HG03175 (cell line): Measurements from ENCODE around the gene UBE3D.
"Not testable (repeated sequence)": the region's sequence is repeated elsewhere in the genome, so short reads cannot be mapped to it uniquely, and the experiment has no call there.

Experiments used
- ATAC-seq: cut with Tn5 transposase; IDR thresholded peaks from one replicate; pipeline ENCODE4 v1.9.1; 2021; ENCODE audit warnings: mild to moderate bottlenecking, moderate library complexity; ENCODE audit not compliant: unreplicated experiment

The UBE3D gene

DNA sequence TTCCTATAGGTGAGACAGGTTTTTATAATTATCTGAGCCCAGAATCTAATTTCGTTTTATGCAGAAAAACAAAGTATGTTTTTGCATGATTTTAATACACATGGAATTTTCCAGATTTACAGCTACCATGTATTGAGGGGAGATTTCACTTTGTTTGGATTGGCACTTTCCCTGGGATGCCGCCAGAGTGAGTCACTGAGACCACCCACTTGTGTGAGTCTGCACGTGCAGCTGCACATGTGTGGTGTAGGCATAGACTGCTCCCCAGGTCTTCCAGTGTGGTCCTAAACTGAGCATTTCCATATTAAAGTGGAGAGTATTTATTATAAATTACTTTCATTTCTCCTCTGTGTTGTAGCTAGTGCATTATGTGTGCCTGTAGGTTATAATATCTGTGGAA is 186.8 kb downstream of the UBE3D start:
- ATAC-seq = no peak

DNA sequence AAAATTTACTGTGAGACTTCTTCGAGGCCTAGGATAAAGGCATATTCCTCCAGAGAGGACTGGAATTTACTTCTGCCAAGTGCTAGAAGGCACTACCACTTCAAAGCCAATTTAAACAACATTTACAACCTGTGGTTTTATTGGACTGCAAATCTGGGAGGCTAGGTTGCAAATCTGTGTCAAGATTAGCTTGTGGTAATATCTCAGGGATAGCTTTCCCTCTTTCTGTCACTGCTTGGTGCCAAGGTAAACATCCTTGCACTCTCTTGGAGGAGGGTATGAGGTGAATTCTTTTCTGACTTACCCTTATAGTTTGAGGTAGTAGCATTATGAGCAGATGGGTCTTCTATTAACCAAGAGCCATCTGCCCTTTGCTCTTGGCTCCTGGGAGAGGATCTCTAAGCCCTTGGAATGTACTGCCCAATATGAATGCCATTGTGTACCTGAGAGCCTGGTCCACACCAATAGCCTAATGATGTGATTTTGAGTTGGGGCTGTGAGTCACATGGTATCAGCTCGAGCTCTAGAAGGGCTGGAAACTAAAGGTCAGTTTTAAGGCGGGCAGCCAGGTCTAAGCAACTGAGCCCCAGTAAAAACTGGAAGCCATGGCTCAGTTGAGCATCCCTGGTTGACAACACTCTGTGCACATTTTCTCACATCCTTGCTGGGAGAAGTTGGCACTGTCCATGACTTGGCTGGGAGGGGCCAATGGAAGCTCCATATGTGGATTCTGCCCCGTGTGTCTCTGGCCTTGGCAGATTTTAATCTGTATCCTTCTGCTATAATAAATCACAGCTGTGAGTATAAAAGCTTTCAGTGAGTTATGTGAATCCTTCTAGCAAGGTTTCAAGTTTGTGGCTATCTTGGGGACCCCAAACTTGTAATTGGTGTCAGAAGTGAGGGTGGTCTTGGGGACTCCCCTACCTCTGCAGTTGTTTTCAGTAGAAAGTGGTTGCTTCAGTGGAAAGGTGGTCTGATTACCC is 188.1 kb downstream of the UBE3D start:
- no peak for ATAC-seq

DNA sequence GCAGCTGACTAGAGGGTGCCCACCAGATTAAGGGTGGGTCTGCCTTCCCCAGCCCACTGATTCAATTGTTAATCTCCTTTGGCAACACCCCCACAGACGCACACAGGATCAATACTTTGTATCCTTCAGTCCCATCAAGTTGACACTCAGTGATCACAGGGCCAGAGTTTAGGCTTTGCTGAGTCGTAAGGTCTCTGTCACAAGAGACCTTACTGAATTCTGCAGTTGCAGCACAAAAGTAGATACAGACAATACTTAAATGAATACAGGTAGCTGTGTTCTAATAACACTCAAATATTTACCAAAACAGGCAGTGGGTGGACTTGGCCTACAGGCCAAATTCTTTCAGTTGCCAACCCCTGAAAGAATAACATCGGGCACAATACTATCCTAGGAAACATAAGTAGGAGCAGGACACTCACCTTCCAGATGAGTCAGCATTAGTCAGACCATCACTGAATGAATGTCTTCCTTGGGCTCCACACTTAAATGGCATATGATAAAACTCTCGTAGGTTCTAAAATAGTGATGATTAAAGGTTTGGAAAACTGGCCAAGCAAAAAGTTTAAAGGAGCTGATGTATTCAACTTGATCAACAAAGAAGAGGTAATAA is 190.0 kb downstream of the UBE3D start:
- no peak for ATAC-seq

DNA sequence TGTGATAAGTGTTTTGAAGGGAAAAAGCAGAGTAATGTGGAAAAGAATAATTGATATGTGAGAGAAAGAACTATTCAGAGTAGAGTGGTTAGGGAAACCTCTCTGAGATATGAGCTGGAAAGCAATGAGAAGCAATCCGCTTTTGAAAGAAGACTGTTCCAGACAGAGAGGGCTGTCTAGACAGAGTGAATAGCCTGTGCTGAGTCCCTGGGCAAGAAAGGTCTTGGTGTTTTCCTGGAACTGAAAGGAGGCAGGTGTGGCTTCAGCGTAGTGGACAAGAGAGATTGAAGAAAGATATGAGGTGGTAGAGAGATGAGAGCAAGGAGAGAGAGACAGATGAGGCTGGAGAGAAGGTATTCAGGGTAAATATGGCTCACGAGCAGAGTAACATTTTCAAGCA is 190.8 kb downstream of the UBE3D start:
- ATAC-seq = no peak

- no peak for ATAC-seq
Observed at GRCh38 chr6:82872185-82872584, 193.5 kb downstream of the UBE3D start.

DNA sequence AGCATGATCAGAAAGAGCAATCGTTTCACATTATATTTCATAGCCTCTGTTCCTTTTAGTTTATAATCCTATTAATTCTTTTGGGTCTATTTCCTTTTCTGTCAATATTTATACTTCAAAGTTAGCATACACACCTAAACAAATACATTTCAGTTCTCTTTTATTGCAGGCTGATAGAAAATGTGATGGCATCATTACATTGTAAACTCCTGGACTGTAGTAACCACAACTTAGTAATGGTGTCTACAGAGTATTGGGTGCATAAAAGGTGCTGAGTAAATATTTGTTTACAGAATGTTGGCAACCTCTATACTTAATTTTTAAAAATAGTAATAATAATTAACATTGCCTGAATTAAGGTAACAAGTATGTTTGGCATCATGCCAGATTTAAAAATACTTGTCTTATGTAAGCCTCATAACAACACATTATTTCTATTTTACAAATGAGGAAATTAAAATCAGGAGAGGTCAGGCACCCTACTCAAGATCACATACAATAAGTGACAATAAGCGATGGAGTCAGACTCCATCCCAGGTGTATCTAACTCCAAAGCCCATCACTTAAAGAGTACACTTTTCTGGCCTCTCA is 195.0 kb downstream of the UBE3D start:
- no peak for ATAC-seq

GRCh38 chr6:82869493-82869892 is 196.1 kb downstream of the UBE3D start:
- no peak for ATAC-seq

- no peak for ATAC-seq
Observed at GRCh38 chr6:82867946-82868345, 197.7 kb downstream of the UBE3D start.

DNA sequence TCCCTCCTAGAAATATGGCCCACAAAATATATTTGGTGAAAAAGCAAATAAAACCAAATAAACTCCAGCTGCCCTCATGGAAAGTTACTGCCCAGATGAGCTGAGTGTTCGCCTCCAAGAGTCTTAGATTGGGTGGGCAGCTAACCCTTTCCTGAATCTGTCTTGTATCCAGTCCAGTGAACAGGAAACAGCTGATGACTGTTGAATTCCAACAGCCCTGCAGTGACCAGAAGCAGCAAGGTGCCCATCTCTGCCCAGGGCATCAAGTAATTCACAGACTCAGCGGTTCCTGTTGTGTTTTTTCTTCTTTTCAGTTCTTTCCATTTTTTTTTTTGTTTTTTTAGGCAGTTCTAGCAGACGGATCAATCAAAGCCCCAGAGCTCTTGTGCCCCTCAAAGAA is 199.2 kb downstream of the UBE3D start:
- no peak for ATAC-seq

DNA sequence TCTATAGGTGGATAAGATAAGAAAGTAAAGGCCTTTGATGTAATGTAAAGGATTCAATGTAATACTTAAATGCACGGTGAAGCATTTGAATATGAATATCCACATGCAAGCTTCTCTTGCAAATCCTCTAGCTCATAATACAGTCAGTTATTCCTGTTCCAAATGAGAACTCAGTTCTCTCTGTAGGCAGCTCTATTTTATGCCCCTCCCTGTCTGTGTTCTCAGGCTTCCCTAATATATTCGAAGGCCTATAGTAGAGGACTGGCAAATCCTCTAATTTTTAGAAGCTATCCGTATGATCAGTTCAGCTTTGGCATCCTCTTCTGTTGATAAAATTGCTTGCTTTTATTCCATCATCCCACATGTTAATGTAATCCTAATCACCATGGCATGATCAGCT is 200.2 kb downstream of the UBE3D start:
- no peak for ATAC-seq

GRCh38 chr6:82863781-82864180 is 201.9 kb downstream of the UBE3D start:
- no peak for ATAC-seq

- ATAC-seq = no peak
Observed at GRCh38 chr6:82862543-82862942, 203.1 kb downstream of the UBE3D start.

DNA sequence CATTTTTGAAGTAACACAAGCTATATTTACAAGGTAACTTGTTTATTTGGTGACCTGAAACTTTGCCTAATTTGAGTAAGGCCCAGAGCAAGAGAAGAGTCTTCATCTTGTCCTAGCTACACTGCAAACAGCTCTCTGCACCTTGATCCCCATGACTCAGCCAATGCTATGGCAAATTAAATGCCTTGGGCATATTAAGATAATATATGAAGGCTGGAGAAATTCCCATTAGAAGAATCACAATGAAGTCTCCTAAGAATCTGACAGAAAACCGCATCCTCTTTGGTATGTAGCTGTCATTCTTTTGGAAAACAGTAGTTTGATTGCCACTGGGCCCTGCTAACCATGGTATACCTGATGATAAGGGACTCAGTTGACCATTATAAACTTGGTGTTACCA is 204.5 kb downstream of the UBE3D start:
- no peak for ATAC-seq

GRCh38 chr6:82856077-82856476 is 209.6 kb downstream of the UBE3D start:
- not testable (repeated sequence) for ATAC-seq

GRCh38 chr6:82852904-82853303 is 212.7 kb downstream of the UBE3D start:
- not testable (repeated sequence) for ATAC-seq

DNA sequence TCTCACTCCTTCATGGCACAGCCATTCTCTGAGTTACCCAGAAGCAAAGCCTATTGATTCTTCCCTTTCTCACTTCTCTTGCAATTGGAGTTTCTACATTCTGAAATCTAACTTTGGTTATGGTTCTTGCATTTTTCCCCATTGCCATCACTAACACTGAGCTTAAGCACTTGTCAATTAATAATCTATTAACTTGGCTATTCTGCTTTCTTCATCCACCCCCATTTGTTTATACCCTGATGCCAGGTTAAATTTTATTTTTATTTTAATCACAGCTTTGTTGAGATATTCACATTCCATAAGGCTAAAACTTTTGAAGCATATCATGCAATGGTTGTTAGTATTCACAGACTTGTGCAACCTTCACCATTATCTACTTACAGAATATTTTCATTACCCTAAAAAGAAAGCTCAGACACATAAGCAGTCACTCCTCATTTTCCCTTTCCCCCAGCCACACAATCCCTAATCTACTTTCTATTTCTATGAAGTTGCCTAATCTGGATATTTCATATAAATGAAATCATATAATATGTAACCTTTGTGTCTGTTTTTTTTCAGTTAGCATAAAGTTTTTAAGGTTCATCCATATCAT is 222.3 kb downstream of the UBE3D start:
- ATAC-seq = no peak

GRCh38 chr6:82842721-82843120 is 222.9 kb downstream of the UBE3D start:
- no peak for ATAC-seq
